Measurements from ENCODE around the gene NECTIN4. TPM values are rescaled to one million over a fixed set of nuclear protein-coding genes. Genes with fewer than 3 reads are reported as not detected.
"Not testable (repeated sequence)": the region's sequence is repeated elsewhere in the genome, so short reads cannot be mapped to it uniquely, and the experiment has no call there.

The NECTIN4 gene

GRCh38 chr1:161022432-161022831, 66.9 kb downstream of the NECTIN4 start:
- H3K14ac ChIP-seq (ENCODE audit: low read length in 2 of 2); H2BK12ac ChIP-seq (ENCODE audit: low read length in 2 of 2); H4K91ac ChIP-seq (ENCODE audit: low read length); H3K4ac ChIP-seq (ENCODE audit: low read depth in 1 of 2, low read length in 2 of 2); H3K18ac ChIP-seq (ENCODE audit: low read depth in 1 of 2, low read length in 2 of 2); H3K23ac ChIP-seq (ENCODE audit: low read length in 2 of 2); H2AK5ac ChIP-seq (ENCODE audit: low read length, severe bottlenecking); H3K36me3 ChIP-seq (ENCODE audit: control insufficient read depth in 1 of 2, insufficient read depth in 2 of 2, low read depth in 1 of 2, low read length in 2 of 2); H2BK15ac ChIP-seq (ENCODE audit: low read depth, poor library complexity, severe bottlenecking); H3K27ac ChIP-seq (ENCODE audit: low read length, poor library complexity, severe bottlenecking); H3K4me1 ChIP-seq (ENCODE audit: control insufficient read depth, insufficient read depth, low read depth, low read length); H3K9me3 ChIP-seq (ENCODE audit: control insufficient read depth, low read length); H3K4me2 ChIP-seq (ENCODE audit: low read length, poor library complexity, severe bottlenecking); H3K9ac ChIP-seq (ENCODE audit: low read length); H4K8ac ChIP-seq (ENCODE audit: low read length); H2BK5ac ChIP-seq (ENCODE audit: low read depth, low read length, poor library complexity, severe bottlenecking); DNase-seq; H2BK120ac ChIP-seq (ENCODE audit: low read depth, low read length); H2AFZ ChIP-seq (ENCODE audit: low read depth, low read length); H3K4me3 ChIP-seq (ENCODE audit: insufficient read depth in 1 of 2, low read depth in 1 of 2, low read length in 2 of 2); H3K79me1 ChIP-seq (replicated peaks; ENCODE audit: low read length, poor library complexity, severe bottlenecking): not testable (repeated sequence)
- WGBS, result over 99% methylated on average over 10 of the region's 12 CpGs
- H3K27me3 ChIP-seq (ENCODE audit: control insufficient read depth in 1 of 2, insufficient read depth in 1 of 2, low read length in 2 of 2), result peaks cover 9 to 33% of the 10 kb centered on the region in 2 experiments

- Histone ChIP-seq H3K4me2 (ENCODE audit: low read length, poor library complexity, severe bottlenecking) (no peak overlapping the region), H4K8ac (ENCODE audit: low read length) (no peak overlapping the region), H3K9ac (ENCODE audit: low read length) (no peak overlapping the region), H2AK5ac (ENCODE audit: low read length, severe bottlenecking) (no peak overlapping the region), H3K4me3 (ENCODE audit: insufficient read depth in 1 of 2, low read depth in 1 of 2, low read length in 2 of 2) (no peak overlapping the region), H3K9me3 (ENCODE audit: control insufficient read depth, low read length) (no peaks in the 10 kb centered on the region), H2BK12ac (ENCODE audit: low read length in 2 of 2) (no peak overlapping the region), H2BK15ac (ENCODE audit: low read depth, poor library complexity, severe bottlenecking) (no peak overlapping the region), H2BK5ac (ENCODE audit: low read depth, low read length, poor library complexity, severe bottlenecking) (no peak overlapping the region), H3K79me1 (replicated peaks; ENCODE audit: low read length, poor library complexity, severe bottlenecking) (no peaks in the 10 kb centered on the region), H3K27me3 (ENCODE audit: control insufficient read depth in 1 of 2, insufficient read depth in 1 of 2, low read length in 2 of 2) (peaks cover 9 to 33% of the 10 kb centered on the region in 2 experiments), H3K14ac (ENCODE audit: low read length in 2 of 2) (no peak overlapping the region), H3K36me3 (ENCODE audit: control insufficient read depth in 1 of 2, insufficient read depth in 2 of 2, low read depth in 1 of 2, low read length in 2 of 2) (no peaks in the 10 kb centered on the region), H3K18ac (ENCODE audit: low read depth in 1 of 2, low read length in 2 of 2) (no peak overlapping the region), H2AFZ (ENCODE audit: low read depth, low read length) (no peak overlapping the region), H2BK120ac (ENCODE audit: low read depth, low read length) (no peak overlapping the region), H4K91ac (ENCODE audit: low read length) (no peak overlapping the region), H3K23ac (ENCODE audit: low read length in 2 of 2) (no peak overlapping the region), H3K4ac (ENCODE audit: low read depth in 1 of 2, low read length in 2 of 2) (no peak overlapping the region), H3K27ac (ENCODE audit: low read length, poor library complexity, severe bottlenecking) (no peak overlapping the region), H3K4me1 (ENCODE audit: control insufficient read depth, insufficient read depth, low read depth, low read length) (peaks cover 9% of the 10 kb centered on the region)
- no peak for DNase-seq
- 83% methylated on average over 2 of the region's 2 CpGs for WGBS
These were observed 67.4 kb downstream of the NECTIN4 start for GRCh38 chr1:161021970-161022353.

DNA sequence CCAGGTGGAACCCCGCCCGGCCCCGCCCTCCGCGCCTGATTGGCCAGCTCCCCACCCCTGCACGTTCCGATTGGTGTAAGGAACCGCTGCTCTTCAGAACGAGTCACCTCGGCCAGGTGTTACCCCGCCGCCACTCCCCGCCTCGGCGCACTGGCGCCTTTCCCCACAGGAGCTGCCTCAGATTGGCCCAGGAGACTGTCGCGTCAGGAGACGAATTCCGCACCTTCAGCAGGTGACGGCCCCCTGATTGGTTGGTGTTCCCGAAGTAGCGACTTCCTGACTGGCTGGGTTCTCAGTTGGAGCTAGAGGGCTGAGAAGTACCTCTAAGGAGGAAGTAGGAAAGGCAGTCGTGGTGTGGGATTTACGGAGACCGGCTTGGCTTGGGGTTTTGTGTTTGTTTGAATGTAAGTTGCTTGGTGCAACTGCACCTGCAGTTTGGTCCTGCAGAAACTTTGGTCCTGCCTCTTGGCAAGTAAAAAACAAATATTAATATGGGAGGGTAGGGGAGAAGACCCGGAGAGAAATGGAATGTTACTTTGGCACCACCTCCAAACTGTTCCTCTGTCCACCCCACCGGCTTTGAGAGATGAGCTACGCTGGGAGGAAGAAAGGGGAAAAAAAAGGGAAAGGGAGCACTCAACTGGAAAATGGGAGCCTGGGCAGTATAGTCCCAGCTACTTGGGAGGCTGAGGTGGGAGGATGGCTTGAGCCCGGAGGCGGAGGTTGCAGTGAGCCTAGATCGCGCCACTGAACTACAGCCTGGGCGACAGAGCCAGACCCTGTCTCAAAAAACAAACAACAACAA, 68.0 kb downstream of the NECTIN4 start:
- peak; percentile 58 for DNase-seq
- Histone ChIP-seq H3K9ac (ENCODE audit: low read length) (peak overlapping the region; percentile 12), H3K14ac (ENCODE audit: low read length in 2 of 2) (no peak overlapping the region), H3K79me1 (replicated peaks; ENCODE audit: low read length, poor library complexity, severe bottlenecking) (no peaks in the 10 kb centered on the region), H2BK15ac (ENCODE audit: low read depth, poor library complexity, severe bottlenecking) (no peak overlapping the region), H3K27me3 (ENCODE audit: control insufficient read depth in 1 of 2, insufficient read depth in 1 of 2, low read length in 2 of 2) (peaks cover 9 to 33% of the 10 kb centered on the region in 2 experiments), H2AFZ (ENCODE audit: low read depth, low read length) (no peak overlapping the region), H3K4me2 (ENCODE audit: low read length, poor library complexity, severe bottlenecking) (peak overlapping the region; percentile 96), H2BK120ac (ENCODE audit: low read depth, low read length) (no peak overlapping the region), H3K9me3 (ENCODE audit: control insufficient read depth, low read length) (no peaks in the 10 kb centered on the region), H3K27ac (ENCODE audit: low read length, poor library complexity, severe bottlenecking) (no peak overlapping the region), H4K8ac (ENCODE audit: low read length) (no peak overlapping the region), H3K4ac (ENCODE audit: low read depth in 1 of 2, low read length in 2 of 2) (no peak overlapping the region), H2AK5ac (ENCODE audit: low read length, severe bottlenecking) (no peak overlapping the region), H3K18ac (ENCODE audit: low read depth in 1 of 2, low read length in 2 of 2) (no peak overlapping the region), H3K4me1 (ENCODE audit: control insufficient read depth, insufficient read depth, low read depth, low read length) (peaks cover 9% of the 10 kb centered on the region), H3K36me3 (ENCODE audit: control insufficient read depth in 1 of 2, insufficient read depth in 2 of 2, low read depth in 1 of 2, low read length in 2 of 2) (no peaks in the 10 kb centered on the region), H2BK5ac (ENCODE audit: low read depth, low read length, poor library complexity, severe bottlenecking) (no peak overlapping the region), H4K91ac (ENCODE audit: low read length) (no peak overlapping the region), H3K23ac (ENCODE audit: low read length in 2 of 2) (no peak overlapping the region), H2BK12ac (ENCODE audit: low read length in 2 of 2) (no peak overlapping the region), H3K4me3 (ENCODE audit: insufficient read depth in 1 of 2, low read depth in 1 of 2, low read length in 2 of 2) (peak overlapping the region; percentile 61 to 83)
- WGBS, result 17% methylated on average over 33 of the region's 34 CpGs

Small RNAs within 50 kb of the gene (small RNA-seq; reads per million reads assigned to genes)
- gene AL591806.2 (ENCODE audit: low read depth), result not detected
